HG02943 (cell line): Measurements from ENCODE around the gene SERPINA12.
A peak's percentile ranks its signal among the peaks of the same experiment; 100 is the strongest.
"Not testable (repeated sequence)": the region's sequence is repeated elsewhere in the genome, so short reads cannot be mapped to it uniquely, and the experiment has no call there.

Experiments used
- ATAC-seq: cut with Tn5 transposase; IDR thresholded peaks from one replicate; pipeline ENCODE4 v1.9.1; 2021; ENCODE audit warnings: mild to moderate bottlenecking, low read depth, moderate library complexity; ENCODE audit not compliant: unreplicated experiment

The SERPINA12 gene

DNA sequence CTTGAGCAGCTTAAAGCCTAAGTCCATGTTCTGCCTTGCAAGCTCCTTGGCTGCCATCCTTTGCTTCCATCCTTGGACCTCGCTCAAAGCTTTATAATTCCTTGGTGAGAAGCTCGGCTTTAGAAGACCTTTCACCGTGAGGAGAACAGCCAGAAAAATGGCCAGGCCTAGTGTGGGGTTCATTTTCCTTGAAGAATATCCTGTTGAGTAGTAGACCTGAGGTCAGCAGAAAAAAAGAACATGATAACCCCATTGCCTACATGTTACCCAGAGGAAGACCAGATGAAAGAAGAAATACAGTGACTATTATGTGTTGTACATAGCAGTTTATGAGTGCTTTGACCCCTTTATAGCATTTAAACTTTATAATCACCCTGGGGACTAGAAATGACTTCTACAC lies 11.1 kb downstream of the SERPINA12 start:
- ATAC-seq = no peak

DNA sequence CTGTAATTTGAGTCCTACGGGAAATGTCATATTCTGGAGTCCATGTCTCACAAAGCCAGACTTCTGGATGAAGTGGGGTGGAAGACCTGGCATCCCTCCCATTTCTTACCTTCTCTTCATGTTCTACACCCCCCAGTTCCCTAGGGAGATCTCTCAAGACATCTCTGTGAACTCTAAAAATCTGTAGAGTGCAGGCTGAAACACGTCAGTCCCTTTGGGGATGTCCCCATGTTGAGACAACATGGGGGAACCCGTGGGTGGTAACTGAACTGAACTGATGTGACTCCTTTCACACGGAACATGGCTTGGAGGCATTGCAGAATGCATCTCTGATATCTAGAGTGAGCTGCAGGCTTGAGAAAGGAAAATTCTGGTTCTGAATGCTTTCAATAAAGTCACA lies 15.2 kb downstream of the SERPINA12 start:
- ATAC-seq = no peak

DNA sequence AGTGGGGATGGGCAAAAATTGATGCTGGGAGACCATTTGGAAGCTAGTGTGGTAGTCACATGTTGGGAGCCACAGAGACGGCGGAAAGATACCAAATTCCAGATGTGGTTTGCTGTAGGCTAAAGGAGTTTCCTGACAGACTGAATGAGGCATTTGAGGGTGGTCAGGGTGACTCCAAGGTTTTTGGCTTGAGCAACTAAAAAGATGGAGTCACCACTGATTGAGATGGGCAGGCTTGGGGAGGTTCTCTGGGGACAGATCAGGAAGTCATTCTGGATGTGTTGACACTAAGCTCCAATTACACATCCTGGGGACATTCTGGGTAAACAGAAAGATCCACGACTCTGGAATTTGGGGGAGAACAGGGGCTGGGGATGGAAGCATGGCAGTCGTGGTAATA lies 17.8 kb downstream of the SERPINA12 start:
- ATAC-seq = no peak

DNA sequence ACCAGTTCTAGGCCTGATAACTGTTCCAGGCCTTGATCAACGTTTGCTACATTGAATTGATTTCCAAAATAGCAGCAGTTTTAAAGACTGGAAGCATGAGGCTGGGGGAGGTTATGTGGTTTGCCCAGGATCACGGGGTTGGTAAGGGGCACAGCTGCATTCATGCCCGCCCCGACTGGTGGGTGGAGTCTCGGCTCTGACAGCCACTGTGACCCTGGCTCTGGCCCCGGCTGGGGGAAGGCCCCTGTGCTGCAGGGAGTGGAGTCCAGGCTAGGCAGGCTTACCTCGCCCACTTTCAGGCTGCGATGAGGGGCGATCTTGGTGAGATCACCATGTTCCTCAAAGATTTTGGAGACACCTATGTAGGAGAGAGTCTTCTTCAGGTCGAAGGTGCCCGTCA lies 19.9 kb downstream of the SERPINA12 start:
- no peak for ATAC-seq

DNA sequence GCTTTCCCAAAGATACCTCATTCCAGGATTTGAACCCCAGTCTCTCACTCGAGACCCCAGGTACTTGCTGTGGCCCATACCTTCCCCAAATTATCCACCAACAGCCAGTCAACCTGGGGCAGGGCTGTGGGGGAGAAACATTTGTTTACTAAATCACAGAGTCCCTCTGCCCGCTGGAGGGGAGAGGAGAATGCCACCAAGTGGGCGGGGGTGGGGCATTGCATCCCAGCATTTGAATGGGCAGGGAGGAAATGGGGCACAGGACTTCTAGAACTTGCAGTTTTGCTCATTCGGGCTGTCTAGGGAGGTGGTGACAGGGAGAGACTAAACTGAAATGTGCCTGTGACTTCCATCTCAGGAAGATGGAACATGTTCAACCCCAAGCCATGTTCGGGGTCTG lies 22.4 kb downstream of the SERPINA12 start:
- no peak for ATAC-seq

DNA sequence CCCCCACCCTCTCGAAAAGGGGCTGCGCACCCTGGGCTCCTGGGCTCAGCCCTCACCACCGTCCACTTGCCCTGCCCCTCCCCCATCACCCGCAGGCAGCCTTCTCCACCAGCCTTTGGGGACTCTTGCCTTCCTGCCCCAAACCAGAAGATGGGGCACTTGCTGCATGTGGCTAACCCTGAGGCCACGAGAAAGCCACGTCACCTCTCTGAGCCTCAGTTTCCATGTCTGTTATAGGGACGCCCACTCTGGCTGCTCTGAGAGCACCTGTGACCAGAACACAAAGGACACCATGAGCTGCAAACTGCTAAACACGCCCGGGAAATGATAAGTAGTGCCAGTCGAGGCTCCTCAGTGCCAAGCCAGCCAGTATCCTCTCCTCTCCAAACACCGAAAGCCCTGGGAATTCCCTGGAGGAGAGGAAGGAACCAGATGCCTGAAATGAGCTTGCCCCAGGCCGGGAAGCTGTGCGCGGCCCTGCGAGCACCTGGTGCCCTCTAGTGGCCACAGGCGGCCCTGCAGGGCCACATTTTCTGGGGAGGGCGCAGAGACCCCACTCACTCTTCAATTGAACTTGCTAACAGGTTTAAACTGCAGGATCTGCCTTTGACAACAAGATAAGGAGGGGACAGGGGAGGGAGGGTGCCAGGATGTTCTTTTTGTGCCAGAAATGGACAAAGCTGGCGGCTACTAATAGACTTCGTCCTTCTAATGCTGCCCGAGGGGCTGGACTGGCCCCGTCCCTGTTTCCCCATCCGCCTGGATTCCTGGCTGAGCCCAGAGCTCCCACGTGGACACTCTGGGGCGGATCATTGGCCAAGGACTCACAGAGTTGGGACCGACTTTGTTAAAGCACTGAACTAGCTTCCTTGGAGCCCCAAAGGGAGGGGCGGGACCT lies 23.1 kb downstream of the SERPINA12 start:
- peak; percentile 58 for ATAC-seq

DNA sequence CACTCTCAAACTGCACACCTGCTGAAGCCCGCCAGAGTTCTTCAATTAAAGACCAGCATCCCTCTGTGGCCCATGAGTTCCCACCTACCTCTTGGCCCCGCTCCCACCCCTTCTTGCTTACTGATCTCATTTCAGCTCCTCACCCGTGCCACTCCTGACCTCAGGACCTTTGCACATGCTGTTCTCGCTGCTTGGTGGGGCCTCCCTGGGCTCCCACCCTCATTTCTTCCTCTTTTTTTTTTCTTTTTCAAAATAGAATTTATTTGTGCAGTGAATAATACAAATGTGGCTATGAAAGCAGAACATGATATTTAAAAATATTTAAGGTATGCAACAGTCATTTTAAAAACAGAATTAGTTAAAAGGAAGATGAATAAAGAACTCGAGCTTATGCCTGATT lies 24.8 kb downstream of the SERPINA12 start:
- no peak for ATAC-seq

DNA sequence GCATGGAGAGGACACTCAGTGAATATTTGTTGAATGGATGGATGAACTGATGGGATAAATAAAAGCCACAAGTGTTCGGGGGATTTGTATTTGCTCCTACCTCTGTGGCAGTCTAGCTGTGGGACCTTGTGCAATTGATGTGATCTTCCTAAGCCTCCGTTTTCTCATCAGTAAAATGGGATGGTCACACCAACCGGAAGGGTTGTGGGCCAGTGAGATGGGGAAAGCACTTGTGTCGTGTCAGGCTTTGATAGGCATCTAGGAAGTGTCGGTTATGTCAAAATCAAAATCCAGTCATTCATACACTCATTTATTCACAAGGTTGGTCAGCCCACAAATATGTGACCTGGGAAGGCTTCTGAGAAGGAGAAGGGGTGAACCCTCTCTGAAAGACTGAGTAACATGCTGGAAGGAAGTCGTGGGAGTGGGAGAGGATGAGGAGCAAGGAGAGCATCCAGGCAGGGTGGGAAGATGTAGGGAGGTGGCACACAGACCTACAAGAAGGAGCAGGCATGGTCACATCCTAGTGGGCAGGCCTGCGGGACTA lies 25.5 kb downstream of the SERPINA12 start:
- ATAC-seq = no peak

DNA sequence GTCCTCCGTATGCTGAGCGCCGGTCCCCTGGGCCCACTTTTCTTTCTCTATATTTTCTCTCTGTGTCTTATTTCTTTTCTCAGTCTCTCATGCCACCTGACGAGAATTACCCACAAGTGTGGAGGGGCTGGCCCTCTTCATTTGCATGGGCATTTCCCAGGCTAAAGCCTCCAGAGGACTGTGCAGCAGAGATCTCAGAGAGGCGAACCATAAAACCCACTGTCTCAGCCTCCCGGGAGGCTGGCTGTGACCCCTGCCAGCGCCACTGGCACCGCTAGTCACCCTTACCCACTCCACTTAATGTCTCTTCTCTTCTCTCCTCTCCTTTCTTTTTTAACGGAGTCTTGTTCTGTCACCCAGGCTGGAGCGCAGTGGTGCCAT lies 26.2 kb downstream of the SERPINA12 start:
- ATAC-seq = peak; percentile 52

DNA sequence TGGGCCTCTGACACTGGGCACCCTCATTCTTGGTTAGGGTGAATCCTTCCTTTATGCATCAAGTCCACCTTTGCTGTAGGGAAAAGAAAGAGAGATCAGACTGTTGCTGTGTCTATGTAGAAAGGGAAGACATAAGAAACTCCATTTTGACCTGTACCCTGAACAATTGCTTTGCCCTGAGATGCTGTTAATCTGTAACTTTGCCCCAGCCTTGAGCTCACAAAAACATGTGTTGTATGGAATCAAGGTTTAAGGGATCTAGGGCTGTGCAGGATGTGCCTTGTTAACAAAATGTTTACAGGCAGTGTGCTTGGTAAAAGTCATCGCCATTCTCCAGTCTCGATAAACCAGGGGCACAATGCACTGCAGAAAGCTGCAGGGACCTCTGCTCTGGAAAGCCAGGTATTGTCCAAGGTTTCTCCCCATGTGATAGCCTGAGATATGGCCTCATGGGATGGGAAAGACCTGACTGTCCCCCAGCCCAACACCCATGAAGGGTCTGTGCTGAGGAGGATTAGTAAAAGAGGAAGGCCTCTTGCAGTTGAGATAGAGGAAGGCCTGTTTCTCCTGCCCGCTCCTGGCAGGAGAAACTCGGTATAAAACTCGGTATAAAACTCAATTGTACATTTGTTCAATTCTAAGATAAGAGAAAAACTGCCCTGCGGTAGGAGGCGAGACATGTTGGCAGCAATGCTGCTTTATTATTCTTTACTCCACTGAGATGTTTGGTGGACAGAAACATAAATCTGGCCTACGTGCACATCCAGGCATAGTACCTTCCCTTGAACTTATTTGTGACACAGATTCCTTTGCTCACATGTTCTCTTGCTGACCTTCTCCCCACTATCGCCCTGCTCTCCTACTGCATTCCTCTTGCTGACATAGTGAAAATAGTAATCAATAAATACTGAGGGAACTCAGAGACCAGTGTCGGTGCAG lies 26.9 kb downstream of the SERPINA12 start:
- ATAC-seq = not testable (repeated sequence)

DNA sequence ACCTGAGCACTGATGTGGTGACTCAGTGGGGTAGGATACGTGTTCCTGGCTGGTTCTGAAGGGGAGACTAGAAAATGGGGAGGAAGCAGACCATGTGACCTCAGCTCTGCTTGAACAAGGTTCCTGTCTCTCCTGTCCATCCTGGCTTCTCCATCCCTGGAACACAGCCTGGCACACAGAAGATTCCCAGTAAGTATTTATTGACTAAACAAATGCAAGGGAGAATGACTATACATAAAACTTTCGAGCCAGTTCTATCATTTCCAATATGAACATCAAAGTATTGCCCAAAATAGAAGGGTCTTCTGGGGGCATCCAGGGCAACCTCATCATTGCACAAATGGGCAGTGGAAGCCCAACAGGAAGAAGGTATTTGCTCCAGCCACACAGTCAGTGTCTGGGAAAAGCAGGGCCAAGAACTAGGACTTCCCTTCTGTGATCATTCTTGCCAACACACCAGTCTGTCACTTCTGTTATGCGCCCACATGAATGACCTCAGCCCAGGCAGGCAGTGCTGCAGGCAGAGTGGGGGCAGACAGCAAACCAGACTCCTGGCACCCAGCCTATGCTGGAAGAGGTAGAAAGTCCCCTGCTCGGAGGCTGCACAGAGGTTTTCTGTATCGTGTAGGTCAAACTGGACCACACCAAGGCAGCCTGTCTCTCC lies 27.7 kb downstream of the SERPINA12 start:
- no peak for ATAC-seq

DNA sequence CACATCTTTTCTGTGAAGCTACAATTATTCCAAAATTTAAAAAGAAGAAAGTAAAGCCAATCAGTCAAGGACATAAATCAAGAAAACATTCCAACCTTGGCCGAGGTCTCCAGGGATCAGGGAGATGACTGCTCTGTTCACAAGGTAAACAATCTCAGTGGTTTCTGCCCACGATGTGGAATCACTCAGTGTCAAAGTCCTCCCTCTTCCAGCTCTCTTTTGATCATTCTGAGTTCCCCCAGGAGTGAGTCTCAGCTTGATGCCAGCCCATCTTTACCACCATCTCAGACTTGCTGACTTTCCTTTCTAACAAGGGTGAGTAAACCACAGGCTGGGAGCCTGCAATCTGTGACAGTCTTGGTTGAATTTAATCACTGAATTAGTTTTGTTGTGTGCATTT lies 28.5 kb downstream of the SERPINA12 start:
- no peak for ATAC-seq

DNA sequence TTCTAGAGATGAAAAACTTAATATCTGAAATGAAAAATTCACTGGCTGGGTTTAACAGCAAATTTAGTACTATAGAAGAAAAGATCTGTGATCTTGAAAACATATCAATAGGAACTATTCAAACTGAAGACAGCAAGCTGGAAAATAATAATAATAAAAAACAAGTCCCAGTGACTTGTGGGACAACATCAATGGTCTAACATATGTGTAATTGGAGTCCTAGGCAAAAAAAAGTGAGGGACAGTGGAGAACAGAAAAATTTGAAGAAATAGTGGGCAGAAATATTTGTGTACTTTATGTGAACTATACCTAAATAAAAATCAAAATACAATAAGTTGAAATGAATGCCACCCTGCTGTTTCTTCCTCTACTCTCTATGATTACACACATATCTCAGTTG lies 30.8 kb downstream of the SERPINA12 start:
- ATAC-seq = no peak

DNA sequence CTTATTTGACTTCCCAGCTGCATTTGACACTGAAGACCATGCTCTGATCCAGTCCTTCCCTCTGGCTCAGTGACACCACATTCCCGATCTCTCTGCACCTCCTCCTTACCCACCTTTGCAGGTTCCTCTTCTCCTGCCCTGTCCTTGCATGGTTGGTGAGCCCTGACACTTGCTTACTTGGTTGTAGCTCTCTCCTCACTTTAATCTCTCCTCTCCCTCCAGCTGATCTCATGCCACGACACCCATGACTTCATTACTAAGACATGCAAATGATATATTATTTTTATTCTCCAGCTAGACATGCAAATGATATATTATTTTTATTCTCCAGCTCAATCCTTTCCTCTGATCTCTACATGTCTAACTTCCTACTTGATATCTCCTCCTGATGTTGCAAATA lies 33.2 kb downstream of the SERPINA12 start, which contains the start of gene SERPINA9:
TSS of gene SERPINA9 (minus strand) at position 175 of the 400 bp plus-strand sequence. CDS start 6,357 bp downstream, outside the sequence.
- no peak for ATAC-seq

DNA sequence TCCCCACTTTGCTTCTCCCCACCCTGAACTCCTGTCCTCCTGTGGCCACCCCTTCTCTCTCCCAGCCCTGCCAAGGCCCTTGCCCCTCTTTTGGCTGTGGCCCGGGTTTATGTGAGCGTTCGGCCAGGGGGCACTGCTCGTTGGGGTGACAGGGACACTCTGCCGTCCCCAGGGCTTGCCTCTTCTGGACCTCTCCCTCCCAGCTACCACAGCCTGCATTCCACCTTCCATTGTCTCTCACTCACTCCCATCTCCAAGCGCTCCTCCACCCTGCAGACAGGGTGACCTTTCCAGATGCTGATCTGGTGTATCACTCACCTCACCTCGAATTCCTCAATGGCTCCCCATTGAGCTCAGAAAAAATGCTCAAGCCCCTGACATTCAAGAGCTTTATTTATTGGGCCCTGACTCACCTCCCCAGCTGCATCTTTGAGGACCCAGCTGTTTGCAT lies 34.7 kb downstream of the SERPINA12 start:
- ATAC-seq = no peak

DNA sequence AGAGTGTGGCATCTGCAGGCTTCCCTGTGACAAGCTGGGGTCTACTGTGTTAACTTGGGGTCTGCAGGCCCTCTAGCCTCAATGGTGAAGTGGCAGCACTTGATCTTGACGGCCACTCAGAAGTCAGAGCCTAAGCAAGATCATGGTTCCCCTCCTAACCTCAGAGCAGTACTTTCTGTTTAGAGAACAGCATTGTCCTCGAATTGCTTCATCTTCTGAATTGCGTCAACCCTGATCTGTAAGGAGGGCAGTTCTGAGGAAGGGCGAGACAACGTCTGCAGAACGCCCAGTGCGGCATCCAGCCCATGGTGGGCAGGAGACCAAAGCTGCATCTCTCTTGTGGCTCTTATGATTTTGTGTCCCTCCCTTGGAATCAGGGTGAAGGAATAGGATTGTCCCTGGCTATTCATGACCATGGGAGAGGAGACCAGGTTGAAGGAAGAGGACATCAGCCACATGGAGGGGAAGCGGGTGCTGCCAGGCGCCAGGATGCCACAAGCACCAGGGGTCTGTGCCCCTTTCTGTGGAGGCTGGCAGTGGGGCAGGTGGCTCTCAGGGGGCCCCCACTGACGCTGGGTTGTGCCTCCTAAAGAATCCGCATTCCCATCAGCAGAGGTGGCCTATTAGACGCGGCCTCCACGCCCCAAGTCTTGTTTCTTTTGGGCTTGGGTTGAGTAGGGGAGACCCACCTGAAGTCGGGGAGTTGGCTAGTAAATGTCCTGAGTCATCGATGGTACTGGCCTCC lies 35.4 kb downstream of the SERPINA12 start:
- no peak for ATAC-seq

DNA sequence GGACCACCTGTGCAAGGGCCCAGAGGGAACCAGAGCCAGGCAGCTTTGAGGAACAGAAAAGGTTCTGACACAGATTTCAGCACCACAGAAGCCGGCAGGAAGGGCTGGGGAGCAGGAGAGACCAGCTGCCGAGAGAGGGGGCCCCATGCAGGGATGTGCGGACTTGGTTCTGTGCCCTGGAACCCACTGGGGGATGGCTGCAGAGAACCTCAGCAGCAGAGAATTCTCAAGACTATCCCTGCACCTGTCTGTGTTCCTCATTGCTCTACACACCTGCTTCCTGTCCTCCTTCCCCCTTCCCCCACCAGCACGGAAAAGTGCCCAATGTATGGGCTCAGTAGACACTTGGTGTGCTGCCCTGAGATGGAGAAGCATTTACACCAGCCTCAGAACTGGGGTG lies 36.4 kb downstream of the SERPINA12 start:
- ATAC-seq = no peak

DNA sequence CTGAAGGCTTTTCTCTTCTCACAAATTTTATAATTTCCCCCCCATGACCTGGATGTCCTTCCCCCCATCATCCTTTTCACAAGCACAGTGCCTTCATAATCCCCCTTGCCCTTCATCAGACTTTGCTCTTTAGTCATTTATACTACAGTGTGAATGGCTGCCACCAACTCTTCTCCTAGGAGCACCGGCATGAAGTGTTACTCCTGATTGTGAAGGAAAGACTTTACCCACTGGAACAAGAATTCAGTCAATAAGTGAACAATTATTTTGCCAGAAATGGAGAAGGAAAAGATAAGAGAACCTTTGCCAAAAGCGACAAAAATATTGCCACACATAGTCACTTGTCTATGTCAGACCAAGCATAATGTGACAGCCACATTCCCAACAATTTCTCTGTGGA lies 38.2 kb downstream of the SERPINA12 start:
- ATAC-seq = no peak

DNA sequence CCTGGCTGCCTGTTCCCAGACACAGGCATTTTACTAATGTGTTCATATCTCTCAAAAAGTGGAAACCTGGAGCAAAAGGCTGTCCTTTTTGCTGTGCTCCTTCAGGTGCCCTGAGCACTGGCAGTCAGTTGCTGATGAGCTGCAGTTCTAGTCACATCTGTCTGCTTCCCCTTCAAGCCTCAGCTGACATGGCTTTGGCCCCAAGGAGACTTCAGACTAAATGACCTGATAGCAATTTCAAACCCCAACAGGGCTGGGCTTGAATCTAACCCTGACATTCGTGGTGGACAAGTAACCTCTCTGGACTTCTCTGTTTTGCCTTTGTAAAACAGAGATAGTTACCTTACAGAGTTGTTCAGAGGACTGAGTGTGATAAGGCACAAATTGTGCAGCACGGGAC lies 39.0 kb downstream of the SERPINA12 start:
- no peak for ATAC-seq

DNA sequence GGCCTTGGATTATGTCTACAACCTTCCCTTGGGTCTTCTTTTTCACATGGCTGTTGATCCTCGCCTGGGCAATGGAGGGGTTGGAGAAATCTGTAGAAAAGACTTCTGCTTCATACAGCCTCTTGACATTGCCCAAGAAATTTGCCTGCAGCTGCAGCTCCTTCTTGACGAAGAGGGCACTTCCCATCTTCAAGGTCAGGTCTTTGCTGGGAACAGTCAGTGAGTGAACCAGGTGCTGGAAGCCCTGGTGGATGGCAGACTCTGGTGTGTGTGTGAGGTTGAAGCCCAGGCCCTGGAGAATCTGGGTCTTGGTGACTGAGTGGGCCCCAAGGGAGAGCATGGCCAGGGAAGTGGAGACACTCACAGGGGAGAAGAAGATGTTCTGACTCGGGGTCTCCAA lies 40.0 kb downstream of the SERPINA12 start:
- no peak for ATAC-seq
